HEK293T (cell line): ENCODE data around the gene WNK4.

Experiments
- BHLHE40 ChIP-seq: fragments of 450-650 bp; IDR thresholded peaks from 2 replicates; pipeline ENCODE4 v1.6.1; 2016; ENCODE audit warnings: mild to moderate bottlenecking, moderate library complexity, borderline replicate concordance
- FOXM1 ChIP-seq: fragments of 450-650 bp; IDR thresholded peaks from 2 replicates; pipeline ENCODE4 v1.6.1; 2017; ENCODE audit warnings: mild to moderate bottlenecking, borderline replicate concordance
- NFRKB ChIP-seq: fragments of 450-650 bp; IDR thresholded peaks from 2 replicates; pipeline ENCODE4 v1.6.1; 2016; ENCODE audit warnings: mild to moderate bottlenecking, moderate library complexity
- SP1 ChIP-seq: fragments of 450-650 bp; IDR thresholded peaks from 2 replicates; pipeline ENCODE4 v1.6.1; 2017

DNA sequence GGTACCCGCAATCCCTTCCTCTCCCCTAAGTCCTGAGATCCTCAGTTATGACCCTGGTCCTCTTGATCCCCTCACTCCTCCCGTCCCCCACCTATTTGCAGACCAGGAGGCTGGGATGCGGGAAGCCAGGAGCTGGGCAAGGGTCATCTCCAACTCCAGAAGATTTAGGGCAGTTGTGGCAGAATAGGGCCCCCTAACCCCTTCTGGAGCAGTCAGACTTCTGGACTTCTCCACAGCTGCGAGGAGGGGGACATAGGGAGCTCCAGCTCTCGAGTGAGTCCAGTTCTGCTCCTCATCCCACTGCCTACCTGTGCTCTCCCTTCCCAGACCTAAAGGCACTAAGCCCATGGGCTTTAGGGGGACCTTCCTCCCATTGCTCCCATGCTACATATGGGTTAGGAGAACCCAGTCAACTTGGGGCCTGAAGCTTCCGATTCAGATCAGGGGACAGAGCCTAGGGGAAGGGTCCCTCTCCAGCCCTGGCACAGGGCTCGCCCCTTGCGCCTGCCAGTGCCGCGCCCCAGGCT is 1.3 kb downstream of the WNK4 start:
- TF ChIP-seq FOXM1 (no peak), NFRKB (no peak), BHLHE40 (no peak), SP1 (no peak)
